Measurements from ENCODE around the gene PHOX2A. TPM values are rescaled to one million over a fixed set of nuclear protein-coding genes. Genes with fewer than 3 reads are reported as not detected.

Gene PHOX2A
- total RNA-seq, 6 experiments from 2014 or later, result not detected

- H3K4me3 ChIP-seq, result peak overlapping the region in 2 of 3 donors; percentile 12 to 32
- TF ChIP-seq CTCF (IDR thresholded peaks at IDR 0.05), result no peak
- no peak for TF ChIP-seq POLR2A (IDR thresholded peaks at IDR 0.05)
- ATAC-seq (peak; percentile 26 to 55 (median 40)), DNase-seq (peak in 2 of 3 donors; percentile 47 to 62)
- H3K36me3 ChIP-seq, result peaks cover 3 to 20% (median 8%) of the 10 kb centered on the region in 4 donors
- H3K4me1 ChIP-seq, result peaks cover 0 to 13% (median 3%) of the 10 kb centered on the region in 4 donors
- H3K27ac ChIP-seq, result no peak overlapping the region
- intact Hi-C loops (cut with DNase I), result no loop called here
- H3K9me3 ChIP-seq, result no peaks in the 10 kb centered on the region
- peaks cover 0 to 4% of the 10 kb centered on the region in 2 donors for H3K27me3 ChIP-seq
- WGBS (ENCODE audit: insufficient coverage, low coverage, low lambda C conversion rate, missing lambda C conversion rate), result 0% methylated on average over 2 of the region's 69 CpGs
Measured at GRCh38 chr11:72239849-72240460, 4.0 kb downstream of the PHOX2A start.

DNA sequence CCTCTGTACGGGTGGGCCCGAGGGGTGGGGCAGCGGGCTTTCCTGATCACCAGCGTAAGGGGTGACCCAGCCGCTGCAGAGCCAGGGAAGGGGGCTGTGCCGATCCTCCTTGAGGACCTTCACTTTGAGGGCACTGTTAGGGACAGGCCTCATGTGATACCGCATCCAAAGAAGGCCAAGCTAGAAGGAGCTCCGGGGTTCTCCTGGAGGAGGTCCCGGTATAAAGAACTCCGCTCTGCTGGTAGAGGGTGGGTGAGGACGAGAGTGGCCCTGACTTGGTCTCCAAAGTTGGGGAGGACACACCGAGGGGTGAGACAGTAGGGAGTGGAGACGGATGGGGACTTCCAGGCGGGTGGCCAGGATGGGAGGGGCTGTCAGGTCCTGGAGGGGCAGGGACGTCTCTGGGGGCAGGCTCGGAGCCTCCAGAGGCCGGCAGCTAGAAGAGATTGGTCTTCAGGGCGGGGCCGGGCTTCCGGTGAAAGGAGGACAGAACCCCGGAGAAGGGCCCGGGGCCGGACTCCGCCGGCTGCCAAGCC is 4.6 kb downstream of the PHOX2A start:
- 9% methylated on average over 5 of the region's 25 CpGs for WGBS (ENCODE audit: insufficient coverage, low coverage, low lambda C conversion rate, missing lambda C conversion rate)
- Histone ChIP-seq H3K27me3 (peaks cover 0 to 4% of the 10 kb centered on the region in 2 donors), H3K4me1 (peaks cover 0 to 13% (median 3%) of the 10 kb centered on the region in 4 donors), H3K9me3 (no peaks in the 10 kb centered on the region), H3K4me3 (peak overlapping the region in 2 of 3 donors; percentile 12 to 32), H3K27ac (no peak overlapping the region), H3K36me3 (peaks cover 4 to 22% (median 9%) of the 10 kb centered on the region in 4 donors)
- ATAC-seq (peak; percentile 35 to 51 (median 42)), DNase-seq (peak; percentile 45 to 59 (median 56))
- intact Hi-C loops (cut with DNase I), result no loop called here
- no peak for TF ChIP-seq POLR2A (IDR thresholded peaks at IDR 0.05)
- TF ChIP-seq CTCF (IDR thresholded peaks at IDR 0.05), result no peak

DNA sequence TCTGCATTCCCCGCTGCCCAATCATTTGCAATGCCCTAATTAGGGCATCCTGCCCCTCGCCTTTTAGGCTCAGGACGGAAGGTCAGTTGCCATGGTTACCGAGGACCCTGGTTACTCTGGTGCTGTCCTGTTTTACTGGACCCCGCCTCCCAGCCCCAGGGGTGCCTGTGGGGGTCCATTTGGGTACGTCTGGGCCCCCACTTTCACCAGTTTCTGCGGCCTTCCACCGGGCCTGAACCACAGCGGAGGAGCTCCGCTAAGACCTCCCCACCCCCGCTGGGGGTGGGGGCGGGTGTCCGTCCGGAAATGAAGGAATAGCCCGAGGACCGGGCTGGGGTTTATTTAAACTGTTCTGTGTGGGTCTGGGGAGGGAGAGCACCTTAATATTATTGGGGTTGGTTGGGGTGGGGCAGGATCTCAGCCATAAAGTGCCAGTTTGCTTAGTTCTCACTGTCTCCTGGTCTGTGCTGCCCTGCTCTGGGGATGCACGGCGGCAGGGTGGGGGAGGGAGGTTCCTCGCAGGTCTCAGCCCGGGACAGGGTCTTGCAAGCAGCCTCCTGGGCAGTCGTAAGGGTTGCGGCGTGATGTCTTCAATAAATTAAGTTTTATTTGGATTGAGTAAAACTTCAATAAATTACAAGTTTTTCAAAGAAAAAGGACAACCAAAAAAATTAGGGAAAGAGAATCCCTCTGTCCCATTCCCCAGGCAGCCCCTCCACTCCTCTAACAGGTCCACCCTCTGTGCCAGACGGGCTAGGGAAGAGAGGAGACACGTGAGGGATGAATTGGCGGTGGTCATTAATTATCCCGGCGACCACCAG is 5.3 kb downstream of the PHOX2A start:
- no peaks in the 10 kb centered on the region for H3K9me3 ChIP-seq
- 67% methylated on average over 17 of the region's 28 CpGs for WGBS (ENCODE audit: insufficient coverage, low coverage, low lambda C conversion rate, missing lambda C conversion rate)
- no peaks in the 10 kb centered on the region for H3K27me3 ChIP-seq
- ATAC-seq, result no peak
- no peak overlapping the region for H3K27ac ChIP-seq
- H3K4me3 ChIP-seq, result no peak overlapping the region
- H3K4me1 ChIP-seq, result peaks cover 0 to 13% (median 3%) of the 10 kb centered on the region in 4 donors
- peaks cover 4 to 27% (median 10%) of the 10 kb centered on the region in 4 donors for H3K36me3 ChIP-seq
- TF ChIP-seq POLR2A (IDR thresholded peaks at IDR 0.05) (no peak), CTCF (IDR thresholded peaks at IDR 0.05) (no peak)
- peak in 1 of 3 donors; percentile 42 for DNase-seq
- intact Hi-C loops (cut with DNase I), result no loop called here

DNA sequence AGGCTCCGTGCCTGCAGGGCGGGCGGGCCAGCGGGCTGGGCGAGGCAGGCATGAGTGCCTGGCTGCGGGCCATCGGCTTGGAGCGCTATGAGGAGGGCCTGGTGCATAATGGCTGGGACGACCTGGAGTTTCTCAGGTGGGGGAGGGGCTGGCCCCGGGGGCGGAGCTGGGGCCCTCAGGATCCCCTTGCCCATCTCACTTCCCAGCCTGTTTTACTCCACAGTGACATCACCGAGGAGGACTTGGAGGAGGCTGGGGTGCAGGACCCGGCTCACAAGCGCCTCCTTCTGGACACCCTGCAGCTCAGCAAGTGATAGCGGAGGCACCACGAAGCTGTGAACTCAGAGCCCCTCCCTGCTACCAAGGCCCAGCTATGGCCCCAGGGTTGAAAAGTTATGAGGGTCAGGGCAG is 5.9 kb downstream of the PHOX2A start:
- H3K4me1 ChIP-seq, result peaks cover 0 to 13% (median 3%) of the 10 kb centered on the region in 4 donors
- DNase-seq, result peak in 2 of 3 donors; percentile 48 to 56

More for the DNA sequence above, 5.9 kb downstream of the PHOX2A start:
- Histone ChIP-seq H3K27me3 (no peaks in the 10 kb centered on the region), H3K9me3 (no peaks in the 10 kb centered on the region), H3K27ac (no peak overlapping the region), H3K36me3 (peaks cover 4 to 33% (median 11%) of the 10 kb centered on the region in 4 donors), H3K4me3 (no peak overlapping the region)
- ATAC-seq, result peak; percentile 22 to 51 (median 38)
- intact Hi-C loops (cut with DNase I), result no loop called here
- 76% methylated on average over 6 of the region's 16 CpGs for WGBS (ENCODE audit: insufficient coverage, low coverage, low lambda C conversion rate, missing lambda C conversion rate)
- TF ChIP-seq POLR2A (IDR thresholded peaks at IDR 0.05) (no peak), CTCF (IDR thresholded peaks at IDR 0.05) (peak; percentile 25 to 52 (median 40))

Measured in right lobe of liver (tissue), 6 donors.